CD4-positive, CD25-positive, alpha-beta regulatory T cell (primary cell): ENCODE data around the gene FYN. TPM values are rescaled to one million over a fixed set of nuclear protein-coding genes. Genes with fewer than 3 reads are reported as not detected.

Source experiments
- ATAC-seq, 2 donors: fragments of 150-1000 bp; cut with Tn5 transposase; one replicate each; pipeline ENCODE4 v1.10.0; 2021; ENCODE audit warnings: low read depth in 2 of 2, moderate number of reproducible peaks in 2 of 2, moderate library complexity in 1 of 2
- DNase-seq, 3 donors: peaks; one replicate each; pipeline versions ENCODE4 v3.0.0 to v3.0.0-alpha.2; 2012 to 2022; ENCODE audit warnings: mixed read lengths in 1 of 3
- H3K27ac ChIP-seq: one replicate; pipeline ENCODE4 v1.7.0; 2013; ENCODE audit warnings: mild to moderate bottlenecking, low read length; ENCODE audit not compliant: insufficient read depth, poor library complexity, severe bottlenecking
- H3K27me3 ChIP-seq: one replicate; pipeline ENCODE4 v1.7.0; 2013; ENCODE audit warnings: low read length; ENCODE audit not compliant: control insufficient read depth, insufficient read depth
- H3K36me3 ChIP-seq: one replicate; pipeline ENCODE4 v1.7.0; 2013; ENCODE audit warnings: mild to moderate bottlenecking, low read length, moderate library complexity; ENCODE audit not compliant: control insufficient read depth, insufficient read depth
- H3K4me1 ChIP-seq: 2 replicates; pipeline ENCODE4 v1.7.0; 2013; ENCODE audit warnings: mild to moderate bottlenecking, low read length; ENCODE audit not compliant: insufficient read depth, control insufficient read depth, poor library complexity, severe bottlenecking
- H3K4me3 ChIP-seq: one replicate; pipeline ENCODE4 v1.7.0; 2013; ENCODE audit warnings: low read depth, mild to moderate bottlenecking, low read length, moderate library complexity
- H3K9me3 ChIP-seq, 2 experiments: 1 replicate in 1 of 2; 2 replicates in 1 of 2; pipeline ENCODE4 v1.7.0; 2013; ENCODE audit warnings: low read length in 2 of 2, mild to moderate bottlenecking in 1 of 2, moderate library complexity in 1 of 2; ENCODE audit not compliant: control insufficient read depth in 2 of 2
- H3K27ac Mint-ChIP-seq, 3 donors: one replicate each; pipeline ENCODE4 v1.8.0; 2020 to 2022; ENCODE audit warnings: mild to moderate bottlenecking in 3 of 3, mixed read lengths in 3 of 3, moderate library complexity in 2 of 3
- H3K27me3 Mint-ChIP-seq: one replicate; pipeline ENCODE4 v1.8.0; 2022; ENCODE audit warnings: mild to moderate bottlenecking, mixed read lengths
- H3K36me3 Mint-ChIP-seq: one replicate; pipeline ENCODE4 v1.8.0; 2020; ENCODE audit warnings: mixed read lengths
- H3K4me1 Mint-ChIP-seq, 4 donors: one replicate each; pipeline ENCODE4 v1.8.0; 2020 to 2022; ENCODE audit warnings: mixed read lengths in 4 of 4, mild to moderate bottlenecking in 1 of 4
- H3K4me3 Mint-ChIP-seq, 4 donors: one replicate each; pipeline ENCODE4 v1.8.0; 2020 to 2022; ENCODE audit warnings: mild to moderate bottlenecking in 4 of 4, mixed read lengths in 4 of 4, moderate library complexity in 3 of 4
- H3K9me3 Mint-ChIP-seq, 7 donors: one replicate each; pipeline ENCODE4 v1.8.0; 2020 to 2022; ENCODE audit warnings: mixed read lengths in 7 of 7, mild to moderate bottlenecking in 3 of 7, moderate library complexity in 2 of 7
- polyA plus RNA-seq, 4 donors: library from polyadenylated mRNA; unstranded; fragments of 300-500 nt; fragmentation: Illumina TruSeq; gene quantifications; one replicate each; pipeline ENCODE4 v1.2.3, GENCODE V29; 2021
- total RNA-seq: library from RNA; stranded (reverse); gene quantifications from one replicate; pipeline ENCODE4 v1.2.3, GENCODE V29; 2022

FYN gene
- total and polyA plus RNA-seq, 5 donors from 2014 or later, result 267 to 592 (median 295) TPM

DNA sequence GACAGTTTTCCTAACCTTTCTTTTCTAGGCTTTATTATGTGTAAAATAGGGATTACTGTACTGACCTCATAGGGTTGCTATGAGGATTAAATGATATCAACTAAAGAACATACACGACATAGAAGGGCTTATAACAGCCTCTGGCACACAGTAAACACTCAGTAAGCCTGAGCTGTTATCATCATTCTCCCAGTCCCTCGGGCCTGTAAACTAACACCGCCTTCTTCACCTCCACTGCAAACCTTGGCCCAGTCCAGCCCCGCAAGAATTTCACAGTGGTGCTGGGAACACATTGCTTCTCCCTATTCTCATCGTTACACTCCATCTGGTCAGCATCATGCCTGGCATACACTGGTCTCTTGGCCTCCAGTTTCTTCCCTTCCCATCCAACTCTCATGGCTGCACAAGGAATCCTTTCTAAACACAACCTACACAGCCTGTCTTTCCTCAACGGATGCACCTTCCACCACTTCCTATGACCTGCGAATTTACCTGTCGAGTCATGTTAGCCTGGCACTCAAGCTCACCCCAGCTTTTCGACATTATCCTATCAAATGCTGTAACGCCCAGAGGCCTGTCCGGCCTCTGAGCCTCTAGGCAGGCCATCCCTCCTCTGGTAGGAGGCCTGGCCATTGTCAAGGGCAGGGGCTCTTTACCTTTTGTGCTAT is 92.1 kb downstream of the FYN start:
- H3K27me3 Mint-ChIP-seq, result no peaks in the 10 kb centered on the region
- Histone ChIP-seq H3K27ac (peak overlapping the region; percentile 70), H3K4me1 (peaks cover 78% of the 10 kb centered on the region), H3K27me3 (no peaks in the 10 kb centered on the region), H3K9me3 (no peaks in the 10 kb centered on the region), H3K36me3 (peaks cover 9% of the 10 kb centered on the region), H3K4me3 (peak overlapping the region; percentile 51)
- peak overlapping the region; percentile 86 to 97 (median 89) for H3K27ac Mint-ChIP-seq
- peaks cover 44 to 97% (median 74%) of the 10 kb centered on the region in 4 donors for H3K4me1 Mint-ChIP-seq
- H3K36me3 Mint-ChIP-seq, result peaks cover 37% of the 10 kb centered on the region
- DNase-seq (no peak), ATAC-seq (peak in 1 of 2 donors; percentile 29)
- no peaks in the 10 kb centered on the region for H3K9me3 Mint-ChIP-seq
- peak overlapping the region; percentile 31 to 76 (median 54) for H3K4me3 Mint-ChIP-seq

DNA sequence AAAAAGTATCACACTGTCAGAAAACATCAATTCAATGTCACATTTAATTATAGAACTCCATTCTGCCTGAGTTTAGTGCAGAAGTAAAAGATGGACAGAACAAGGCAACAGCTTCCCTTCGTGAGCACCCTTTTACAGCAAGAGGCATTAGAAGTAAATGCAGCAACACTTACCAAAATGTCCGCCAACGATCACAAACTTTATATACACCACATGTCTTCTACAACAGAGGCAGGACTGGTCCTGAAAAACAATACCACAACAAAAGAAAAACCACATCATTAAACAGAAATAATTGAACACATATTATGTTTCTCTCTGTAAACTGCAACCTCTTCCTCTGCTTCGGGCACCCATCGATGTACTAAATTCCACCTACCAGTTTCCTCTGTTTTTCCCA is 92.9 kb downstream of the FYN start:
- Mint-ChIP-seq H3K4me1 (peaks cover 50 to 100% (median 79%) of the 10 kb centered on the region in 4 donors), H3K27ac (peak overlapping the region; percentile 86 to 97 (median 89)), H3K36me3 (peaks cover 37% of the 10 kb centered on the region), H3K4me3 (peak overlapping the region; percentile 31 to 83 (median 73)), H3K27me3 (no peaks in the 10 kb centered on the region), H3K9me3 (no peaks in the 10 kb centered on the region)
- ATAC-seq, result no peak
- no peak for DNase-seq
- peaks cover 85% of the 10 kb centered on the region for H3K4me1 ChIP-seq
- no peaks in the 10 kb centered on the region for H3K9me3 ChIP-seq
- H3K4me3 ChIP-seq, result peak overlapping the region; percentile 51
- peak overlapping the region; percentile 70 for H3K27ac ChIP-seq
- H3K27me3 ChIP-seq, result no peaks in the 10 kb centered on the region
- H3K36me3 ChIP-seq, result peaks cover 9% of the 10 kb centered on the region

DNA sequence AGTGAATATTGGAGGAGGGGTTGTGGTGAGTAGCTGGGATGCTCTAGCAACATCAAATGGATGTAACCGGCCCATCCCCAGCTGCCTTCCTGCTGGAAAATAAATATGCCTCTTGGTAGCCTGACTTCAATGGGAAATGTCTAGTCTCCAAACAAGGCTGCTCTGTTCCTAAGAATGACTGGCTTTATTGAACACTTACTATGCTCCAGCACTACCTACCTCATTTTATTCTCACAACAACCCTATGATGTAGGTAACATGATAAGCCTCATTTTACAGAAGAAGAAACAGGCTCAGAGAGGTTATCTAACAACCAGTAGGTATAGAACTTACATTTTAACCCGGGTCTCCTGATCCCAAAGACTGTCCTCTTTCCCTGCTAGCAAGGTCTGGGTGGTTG is 93.6 kb downstream of the FYN start:
- Mint-ChIP-seq H3K4me1 (peaks cover 50 to 100% (median 79%) of the 10 kb centered on the region in 4 donors), H3K36me3 (peaks cover 31% of the 10 kb centered on the region), H3K4me3 (peak overlapping the region in 3 of 4 donors; percentile 31 to 76 (median 70)), H3K27me3 (no peaks in the 10 kb centered on the region), H3K9me3 (no peaks in the 10 kb centered on the region), H3K27ac (peak overlapping the region; percentile 86 to 97 (median 95))
- ATAC-seq (no peak), DNase-seq (no peak)
- Histone ChIP-seq H3K27ac (peak overlapping the region; percentile 70), H3K36me3 (peaks cover 16% of the 10 kb centered on the region), H3K4me3 (peak overlapping the region; percentile 51), H3K9me3 (no peaks in the 10 kb centered on the region), H3K27me3 (no peaks in the 10 kb centered on the region), H3K4me1 (peaks cover 80% of the 10 kb centered on the region)

DNA sequence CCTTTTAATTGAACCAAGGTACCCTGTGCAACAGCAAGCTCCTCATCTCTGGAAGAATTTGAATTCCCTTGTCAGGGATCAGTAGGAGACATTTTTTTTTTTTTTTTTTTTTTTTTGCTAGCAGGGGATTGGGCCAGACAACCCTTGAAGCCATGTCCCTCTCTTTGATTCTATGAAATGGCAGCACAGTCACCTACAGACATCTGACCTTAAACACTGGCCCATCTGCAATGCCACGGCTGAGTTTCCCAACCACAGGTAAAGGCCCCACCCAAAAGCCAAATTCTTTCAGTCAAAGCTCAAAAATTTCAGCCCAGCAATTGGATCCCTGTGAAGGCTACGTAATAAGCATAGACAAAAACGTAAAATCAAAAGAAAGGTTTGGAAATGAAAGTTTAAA is 94.2 kb downstream of the FYN start:
- ATAC-seq (no peak), DNase-seq (no peak)
- H3K36me3 ChIP-seq, result peaks cover 16% of the 10 kb centered on the region
- Mint-ChIP-seq H3K27ac (peak overlapping the region; percentile 74 to 95 (median 86)), H3K36me3 (peaks cover 25% of the 10 kb centered on the region), H3K4me1 (peaks cover 50 to 100% (median 80%) of the 10 kb centered on the region in 4 donors), H3K27me3 (no peaks in the 10 kb centered on the region), H3K4me3 (peak overlapping the region in 1 of 4 donors; percentile 48), H3K9me3 (no peaks in the 10 kb centered on the region)
- peaks cover 86% of the 10 kb centered on the region for H3K4me1 ChIP-seq
- peak overlapping the region; percentile 51 for H3K4me3 ChIP-seq
- H3K27me3 ChIP-seq, result no peaks in the 10 kb centered on the region
- H3K27ac ChIP-seq, result peak overlapping the region; percentile 70
- no peaks in the 10 kb centered on the region for H3K9me3 ChIP-seq

DNA sequence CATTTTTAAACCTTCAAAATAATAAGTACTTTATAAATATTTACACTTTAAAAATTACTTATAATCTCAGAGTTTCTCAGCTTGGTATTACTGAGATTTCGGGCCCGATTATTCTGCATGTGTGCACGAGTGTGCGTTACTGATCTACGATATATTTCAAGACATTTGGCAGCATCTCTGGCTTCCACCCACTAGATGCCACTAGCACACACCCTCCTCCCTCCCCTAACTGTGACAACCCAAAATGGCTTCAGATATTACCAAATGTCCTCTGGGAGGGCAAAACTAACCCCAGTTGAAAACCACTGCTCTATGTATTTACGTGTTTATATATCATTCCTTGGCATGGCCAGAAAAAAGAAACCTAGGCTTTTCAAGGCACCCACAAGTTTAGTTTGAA is 95.9 kb downstream of the FYN start:
- Mint-ChIP-seq H3K4me1 (peaks cover 42 to 92% (median 71%) of the 10 kb centered on the region in 4 donors), H3K27me3 (no peaks in the 10 kb centered on the region), H3K4me3 (peak overlapping the region; percentile 48 to 75 (median 52)), H3K27ac (peak overlapping the region; percentile 86 to 95 (median 94)), H3K36me3 (peaks cover 13% of the 10 kb centered on the region), H3K9me3 (no peaks in the 10 kb centered on the region)
- H3K27me3 ChIP-seq, result no peaks in the 10 kb centered on the region
- H3K4me3 ChIP-seq, result peak overlapping the region; percentile 67
- no peaks in the 10 kb centered on the region for H3K9me3 ChIP-seq
- H3K27ac ChIP-seq, result peak overlapping the region; percentile 75
- peaks cover 10% of the 10 kb centered on the region for H3K36me3 ChIP-seq
- ATAC-seq, result peak; percentile 75 to 78
- peaks cover 73% of the 10 kb centered on the region for H3K4me1 ChIP-seq
- DNase-seq, result peak in 2 of 3 donors; percentile 50 to 72

DNA sequence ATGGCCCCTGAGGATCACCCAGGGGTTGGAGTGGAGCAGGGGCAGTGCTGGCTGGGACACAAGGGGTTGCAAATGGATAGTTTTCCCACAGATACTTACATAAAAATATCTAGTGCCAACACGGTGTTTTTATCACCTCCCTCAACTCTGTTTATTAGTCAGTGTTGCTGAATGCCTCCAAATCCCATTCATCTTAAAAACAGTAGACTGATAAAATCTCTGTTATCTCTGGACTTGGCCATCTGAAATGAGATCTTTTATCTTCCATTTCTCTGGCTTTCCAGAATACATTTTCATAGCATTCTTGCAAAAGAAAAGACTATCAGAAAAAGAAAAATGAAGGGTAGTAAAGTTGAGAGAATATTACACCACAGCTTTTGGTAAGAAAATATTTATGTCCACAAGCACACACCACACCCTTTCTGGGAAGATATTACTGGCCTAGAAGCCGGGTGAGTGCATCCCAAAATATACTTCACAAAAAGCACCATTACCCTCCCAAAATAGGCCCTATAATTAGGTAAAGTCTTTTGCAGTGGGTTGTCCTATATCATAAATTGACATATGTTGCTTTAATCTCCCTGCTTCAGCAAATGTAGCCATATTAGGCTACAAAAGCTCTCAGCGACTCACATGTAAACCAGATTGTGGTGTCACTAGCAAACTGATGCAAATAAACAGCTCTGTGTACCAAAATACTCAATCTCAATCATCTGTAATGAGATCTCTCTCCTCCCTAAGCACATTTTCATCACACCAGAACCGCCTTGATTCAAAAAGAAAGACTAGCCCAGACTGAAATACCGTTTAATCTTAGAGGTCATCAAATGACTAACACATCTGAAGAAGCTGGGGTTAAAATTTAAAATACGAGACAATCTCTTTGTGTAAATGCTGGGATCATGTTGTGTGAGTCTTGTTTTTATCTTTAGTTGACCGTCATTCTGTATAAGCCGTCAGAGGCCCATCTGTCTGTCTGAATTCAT is 96.7 kb downstream of the FYN start:
- Histone ChIP-seq H3K9me3 (no peaks in the 10 kb centered on the region), H3K27me3 (no peaks in the 10 kb centered on the region), H3K27ac (peak overlapping the region; percentile 75), H3K36me3 (peaks cover 18% of the 10 kb centered on the region), H3K4me3 (peak overlapping the region; percentile 67), H3K4me1 (peaks cover 77% of the 10 kb centered on the region)
- ATAC-seq, result peak in 1 of 2 donors; percentile 13
- DNase-seq, result no peak
- no peaks in the 10 kb centered on the region for H3K27me3 Mint-ChIP-seq
- peaks cover 18% of the 10 kb centered on the region for H3K36me3 Mint-ChIP-seq
- peaks cover 45 to 92% (median 72%) of the 10 kb centered on the region in 4 donors for H3K4me1 Mint-ChIP-seq
- H3K4me3 Mint-ChIP-seq, result peak overlapping the region; percentile 2 to 66 (median 52)
- H3K27ac Mint-ChIP-seq, result peak overlapping the region; percentile 86 to 93 (median 90)
- no peaks in the 10 kb centered on the region for H3K9me3 Mint-ChIP-seq

DNA sequence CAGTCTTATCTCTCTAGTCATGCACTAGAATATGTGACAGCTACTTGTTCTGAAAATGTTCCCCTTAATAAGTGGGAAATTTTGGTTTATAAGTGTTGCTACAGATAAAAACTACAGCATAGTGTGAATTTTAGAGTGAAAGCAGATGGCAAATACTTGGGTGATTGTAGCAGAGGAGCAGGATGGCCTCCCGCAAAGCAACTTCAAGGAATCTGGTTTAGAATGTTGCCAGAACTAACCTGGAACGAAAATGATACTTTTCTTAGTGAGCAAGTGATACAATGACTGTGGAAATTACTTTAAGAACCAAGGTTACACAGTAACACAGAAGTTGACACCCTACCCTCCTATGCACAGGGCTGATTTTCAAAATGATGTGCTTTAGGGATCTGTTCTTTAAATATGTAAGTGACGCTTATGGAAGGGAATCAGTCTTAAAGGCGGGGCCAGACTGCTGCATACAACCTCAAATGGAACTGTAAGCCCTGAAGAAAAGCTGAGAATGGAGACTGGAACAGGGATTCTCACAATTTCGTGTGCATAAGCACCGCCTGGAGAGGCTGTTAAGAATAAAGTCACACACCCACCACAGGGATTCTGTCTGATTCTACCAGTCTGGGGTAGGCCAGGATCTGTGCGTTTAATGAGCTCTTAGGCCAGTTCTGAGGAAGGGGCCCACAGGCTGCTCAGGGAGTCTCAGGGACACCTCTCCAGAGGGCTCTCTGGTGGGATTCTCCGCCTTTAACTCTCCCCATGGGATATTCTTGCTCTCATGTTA is 97.9 kb downstream of the FYN start:
- DNase-seq (no peak), ATAC-seq (no peak)
- H3K27ac ChIP-seq, result peak overlapping the region; percentile 75
- peaks cover 78% of the 10 kb centered on the region for H3K4me1 ChIP-seq
- no peaks in the 10 kb centered on the region for H3K9me3 ChIP-seq
- H3K27ac Mint-ChIP-seq, result peak overlapping the region; percentile 86 to 93 (median 90)
- peak overlapping the region in 3 of 4 donors; percentile 13 to 57 (median 45) for H3K4me3 Mint-ChIP-seq
- H3K27me3 Mint-ChIP-seq, result no peaks in the 10 kb centered on the region
- H3K4me3 ChIP-seq, result peak overlapping the region; percentile 43
- H3K36me3 ChIP-seq, result peaks cover 20% of the 10 kb centered on the region
- peaks cover 0 to 3% (median 0%) of the 10 kb centered on the region in 7 donors for H3K9me3 Mint-ChIP-seq
- H3K36me3 Mint-ChIP-seq, result peaks cover 27% of the 10 kb centered on the region
- H3K27me3 ChIP-seq, result no peaks in the 10 kb centered on the region
- peaks cover 47 to 92% (median 70%) of the 10 kb centered on the region in 4 donors for H3K4me1 Mint-ChIP-seq
